Activated T-cell treated with anti-CD3 and anti-CD28 coated beads for 48 hours (primary cell): ENCODE data around the gene XPO5.
"Not testable (repeated sequence)": the region's sequence is repeated elsewhere in the genome, so short reads cannot be mapped to it uniquely, and the experiment has no call there.

ENCODE experiments used
- DNase-seq: peaks from one replicate; pipeline ENCODE4 v3.0.0-alpha.2; 2020; ENCODE audit warnings: low read depth

XPO5 gene

DNA sequence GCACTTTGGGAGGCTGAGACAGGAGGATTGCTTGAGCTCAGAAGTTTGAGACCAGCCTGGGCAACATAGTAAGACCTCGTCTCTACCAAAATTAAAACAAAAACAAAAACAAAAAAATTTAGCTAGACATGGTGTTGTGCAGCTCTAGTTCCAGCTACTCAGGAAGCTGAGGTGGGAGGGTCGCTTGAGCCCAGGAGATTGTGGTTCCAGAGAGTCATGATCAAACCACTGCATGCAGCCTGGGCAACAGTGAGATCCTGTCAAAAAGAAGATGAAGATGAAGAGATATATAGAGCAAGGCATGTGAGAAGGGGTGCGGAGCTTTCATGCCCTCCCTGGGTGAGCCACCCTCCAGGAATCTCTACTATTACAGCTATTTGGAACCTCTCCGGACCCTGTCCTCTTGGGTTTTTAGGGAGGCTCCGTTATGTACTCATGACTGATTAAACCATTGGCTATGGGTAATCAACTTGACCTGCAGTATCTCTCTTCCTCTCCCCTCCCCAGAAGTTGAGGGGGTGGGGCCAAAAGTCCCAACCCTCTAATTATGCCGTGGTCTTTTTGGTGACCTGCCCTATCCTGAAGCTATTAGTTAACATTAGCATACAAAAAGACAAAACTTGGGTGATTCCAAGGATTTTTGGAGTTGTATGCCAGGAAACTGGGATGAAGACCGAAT lies 9.2 kb upstream of the XPO5 start:
- DNase-seq = no peak

DNA sequence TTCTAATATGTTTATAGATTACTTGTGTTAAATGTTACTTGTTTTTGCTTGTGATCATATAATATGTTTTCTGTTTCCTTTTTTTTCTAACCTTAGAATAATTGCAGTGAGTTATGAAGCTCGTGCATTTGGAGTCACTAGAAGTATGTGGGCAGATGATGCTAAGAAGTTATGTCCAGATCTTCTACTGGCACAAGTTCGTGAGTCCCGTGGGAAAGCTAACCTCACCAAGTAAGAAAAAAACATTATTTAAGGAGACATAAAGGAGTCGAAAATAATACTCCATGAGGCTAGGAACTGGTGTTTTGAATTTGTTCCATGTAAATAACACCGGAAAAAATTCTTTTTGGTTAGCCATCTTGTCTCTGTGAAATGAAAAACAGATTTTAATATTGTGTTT lies 7.1 kb upstream of the XPO5 start:
- DNase-seq = no peak

DNA sequence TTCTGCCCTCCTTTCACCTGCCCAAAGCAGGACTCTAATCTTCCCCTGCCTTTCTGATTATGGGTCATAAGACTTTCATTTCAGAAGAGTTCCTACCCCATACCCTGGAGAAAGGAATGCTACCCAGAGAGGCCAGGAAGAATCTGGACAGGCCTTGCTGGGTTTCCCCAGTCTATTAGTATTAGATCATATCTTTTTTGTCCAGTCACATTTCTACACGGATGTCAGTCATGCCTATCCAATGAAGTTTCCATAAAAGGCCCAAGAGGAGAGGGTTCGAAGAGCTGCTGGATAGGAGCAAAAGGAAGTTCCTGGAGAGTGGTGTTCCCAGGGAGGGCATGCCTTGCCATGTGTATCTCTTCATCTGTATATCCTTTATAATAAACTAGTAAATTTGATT lies 3.3 kb upstream of the XPO5 start:
- DNase-seq = no peak

DNA sequence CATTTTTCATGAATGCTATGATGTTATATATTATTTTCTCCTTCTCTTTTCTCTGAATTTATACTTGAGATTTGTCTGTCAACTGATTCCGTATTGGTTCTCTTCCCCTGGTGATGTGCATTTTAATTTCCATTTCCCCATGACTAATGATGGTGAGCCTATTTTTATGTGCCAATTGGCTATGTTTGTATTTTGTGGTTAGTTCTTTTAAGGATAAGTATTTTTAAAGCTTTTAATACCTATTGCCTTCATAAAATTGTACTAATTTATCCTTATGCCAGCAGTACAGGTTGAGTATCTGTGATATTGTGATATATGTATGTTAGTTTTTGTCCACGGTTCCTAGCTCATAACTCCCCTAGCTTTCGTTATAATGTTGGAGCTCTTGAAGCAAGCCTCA lies 2.9 kb upstream of the XPO5 start:
- DNase-seq = no peak

DNA sequence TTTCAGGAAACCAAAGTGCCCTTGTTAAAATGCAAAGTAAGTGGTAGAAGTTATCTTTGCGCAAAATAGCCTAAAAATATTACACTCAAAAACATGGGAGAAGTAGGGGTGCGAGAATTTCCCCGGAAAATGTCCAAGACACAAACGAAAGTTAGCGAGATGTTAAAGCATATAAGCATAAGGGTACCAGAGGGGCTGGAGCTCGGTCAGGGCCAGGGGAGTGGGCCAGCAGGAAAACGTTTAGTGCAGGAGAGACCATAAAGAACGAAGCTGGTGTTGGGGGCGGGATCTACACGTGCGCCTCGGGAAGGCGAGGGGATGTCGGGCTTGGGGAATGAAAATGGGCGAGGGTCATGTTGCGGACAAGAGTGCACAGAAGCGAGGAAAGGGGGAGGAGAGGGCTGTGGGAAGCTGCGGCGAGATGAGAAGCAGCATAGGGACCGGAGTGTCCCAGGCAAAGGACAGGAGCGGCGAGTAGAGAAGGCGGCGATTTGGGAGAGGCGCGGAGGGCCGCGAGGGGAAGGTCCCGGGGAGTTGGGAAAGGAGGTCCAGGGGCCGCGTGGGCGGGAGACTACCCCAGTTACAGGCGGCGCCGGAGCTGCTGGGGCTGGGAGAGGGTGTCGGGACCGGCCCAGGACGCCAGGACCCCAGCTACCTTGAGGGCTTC lies 600 bp downstream of the XPO5 start:
- no peak for DNase-seq

DNA sequence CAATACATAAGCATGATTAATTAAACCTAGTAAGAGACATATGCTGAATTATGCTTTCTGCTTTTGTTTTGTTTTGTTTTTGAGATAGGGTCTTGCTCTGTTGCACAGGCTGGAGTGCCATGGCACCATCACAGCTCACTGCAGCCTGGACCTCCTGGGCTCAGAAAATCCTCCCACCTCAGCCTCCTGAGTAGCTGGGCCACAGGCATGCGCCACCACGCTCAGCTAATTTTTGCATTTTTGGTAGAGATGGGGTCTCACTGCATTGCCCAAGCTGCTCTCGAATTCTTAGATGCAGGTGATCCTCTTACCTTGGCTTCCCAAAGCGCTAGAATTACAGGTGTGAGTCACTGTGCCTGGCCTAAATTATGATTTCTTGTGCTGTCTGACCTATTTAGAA lies 3.8 kb downstream of the XPO5 start:
- no peak for DNase-seq

DNA sequence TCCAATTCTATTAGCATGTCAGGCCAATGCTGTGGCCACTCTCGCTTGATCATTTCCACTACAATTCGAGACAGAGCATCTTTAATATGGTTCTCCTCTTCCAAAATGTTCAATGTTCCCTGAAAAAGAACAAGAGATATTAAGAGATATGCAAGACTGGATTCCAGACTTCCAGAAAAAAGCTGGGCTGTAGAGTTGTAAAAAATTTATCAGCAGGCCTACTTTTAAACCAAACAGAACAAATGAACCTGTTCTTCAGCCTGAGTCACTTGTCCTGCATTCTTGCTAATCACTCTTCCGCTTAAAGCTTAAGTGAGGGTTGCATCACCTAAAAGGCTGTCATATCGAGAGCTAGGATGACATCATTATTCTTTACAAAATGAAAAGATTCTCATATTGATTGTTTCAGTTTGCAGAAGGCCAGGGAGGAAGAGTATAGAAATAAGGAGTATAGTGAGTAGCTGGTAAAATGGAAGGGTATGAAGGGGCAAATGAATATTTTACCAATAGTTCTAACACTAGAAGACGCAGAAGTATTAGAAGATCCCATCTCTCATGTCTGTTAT lies 4.9 kb downstream of the XPO5 start:
- no peak for DNase-seq

DNA sequence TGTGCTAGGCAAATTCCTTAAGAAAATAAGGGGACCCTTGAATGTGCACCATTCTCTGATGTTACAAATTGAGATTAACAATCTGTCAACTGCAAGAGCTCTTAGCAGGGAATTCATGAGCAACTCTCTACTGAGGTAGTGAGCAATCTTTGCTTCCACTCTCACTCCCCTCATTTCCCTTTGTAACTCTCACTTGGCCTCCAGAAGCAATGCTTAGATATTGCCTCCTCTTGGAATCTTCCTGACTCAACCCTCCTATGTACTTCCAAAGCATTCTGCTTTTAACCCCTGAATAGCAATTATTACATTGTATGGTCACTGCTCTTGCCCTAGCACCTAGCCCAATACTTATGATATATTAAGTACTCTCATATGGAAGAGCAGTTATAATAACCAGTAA lies 16.5 kb downstream of the XPO5 start:
- DNase-seq = no peak

DNA sequence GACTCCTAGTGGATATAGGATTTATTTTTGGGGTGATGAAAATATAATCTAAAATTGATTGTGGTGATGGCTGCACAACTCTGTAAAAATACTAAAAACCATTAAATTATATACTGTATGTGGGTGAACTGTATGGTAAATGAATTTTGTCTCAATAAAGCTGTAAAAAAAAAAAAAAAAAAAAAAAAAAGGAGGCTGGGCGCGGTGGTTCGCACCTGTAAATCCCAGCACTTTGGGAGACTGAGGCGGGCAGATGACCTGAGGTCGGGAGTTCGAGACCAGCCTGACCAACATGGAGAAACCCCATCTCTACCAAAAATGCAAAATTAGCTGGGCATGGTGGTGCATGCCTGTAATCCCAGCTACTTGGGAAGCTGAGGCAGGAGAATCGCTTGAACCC lies 18.2 kb downstream of the XPO5 start:
- not testable (repeated sequence) for DNase-seq

DNA sequence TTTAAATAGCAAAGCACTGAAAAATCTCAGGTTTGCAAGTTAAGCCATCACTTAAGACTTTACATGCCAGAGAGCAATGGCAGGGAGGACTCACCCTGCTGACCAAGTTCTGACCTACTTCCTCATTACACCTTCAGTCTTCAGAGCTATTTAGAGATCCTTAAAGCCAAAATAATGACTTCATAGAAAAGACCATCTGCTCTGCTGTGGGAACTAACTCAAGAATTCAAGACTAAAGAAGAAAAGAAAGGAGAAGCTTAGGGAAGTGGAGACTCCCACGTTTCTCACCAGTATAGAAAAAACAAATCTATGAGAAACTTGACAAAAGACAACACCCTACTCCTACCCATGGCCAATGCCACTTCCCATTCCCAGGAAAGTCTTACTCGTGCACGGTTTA lies 28.6 kb downstream of the XPO5 start:
- DNase-seq = no peak

DNA sequence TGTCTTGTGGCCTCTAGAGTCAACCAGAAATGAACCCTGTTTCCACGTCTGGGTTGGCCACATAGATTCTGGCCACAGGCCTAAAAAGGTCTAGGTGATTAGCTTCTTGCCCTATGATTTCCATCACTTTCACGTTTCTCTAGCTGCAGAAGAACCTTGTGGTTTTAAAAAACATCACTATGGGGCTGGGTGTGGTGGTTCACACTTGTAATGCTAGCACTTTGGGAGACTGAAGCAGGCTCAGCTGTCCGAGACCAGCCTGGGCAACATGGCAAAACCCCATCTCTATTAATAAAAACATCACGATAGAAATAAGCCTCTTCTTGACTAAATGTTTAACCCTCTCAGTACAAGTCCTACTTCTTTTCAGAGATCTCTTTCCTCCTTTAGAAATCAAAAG lies 31.4 kb downstream of the XPO5 start:
- DNase-seq = no peak

DNA sequence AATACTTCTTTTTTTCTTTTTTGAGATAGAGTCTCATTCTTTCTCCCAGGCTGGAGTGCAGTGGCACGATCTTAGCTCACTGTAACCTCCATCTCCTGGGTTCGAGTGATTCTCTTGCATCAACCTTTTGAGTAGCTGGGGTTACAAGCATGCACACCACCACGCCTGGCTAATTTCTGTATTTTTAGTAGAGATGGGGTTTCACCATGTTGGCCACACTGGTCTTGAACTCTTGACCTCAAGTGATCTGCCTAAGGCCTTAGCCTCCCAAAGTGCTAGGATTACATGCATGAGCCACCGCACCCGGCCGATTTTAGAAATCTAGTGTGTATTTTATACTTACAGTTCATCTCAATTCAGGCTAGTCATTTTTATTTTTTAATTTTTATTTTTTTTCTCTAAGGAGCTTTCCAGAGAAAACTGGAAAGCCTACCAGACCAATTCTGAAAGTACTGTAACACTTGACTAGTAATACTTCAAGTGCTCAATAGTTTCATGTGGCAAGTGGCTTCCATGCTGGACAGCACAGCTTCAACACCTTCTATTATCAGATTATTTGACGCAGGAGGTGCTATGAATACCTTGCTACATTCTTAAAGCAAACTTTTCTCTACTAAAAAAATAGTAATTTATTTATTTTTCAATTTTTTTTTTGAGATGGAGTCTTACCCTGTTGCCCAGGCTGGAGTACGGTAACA lies 33.9 kb downstream of the XPO5 start:
- DNase-seq = no peak

DNA sequence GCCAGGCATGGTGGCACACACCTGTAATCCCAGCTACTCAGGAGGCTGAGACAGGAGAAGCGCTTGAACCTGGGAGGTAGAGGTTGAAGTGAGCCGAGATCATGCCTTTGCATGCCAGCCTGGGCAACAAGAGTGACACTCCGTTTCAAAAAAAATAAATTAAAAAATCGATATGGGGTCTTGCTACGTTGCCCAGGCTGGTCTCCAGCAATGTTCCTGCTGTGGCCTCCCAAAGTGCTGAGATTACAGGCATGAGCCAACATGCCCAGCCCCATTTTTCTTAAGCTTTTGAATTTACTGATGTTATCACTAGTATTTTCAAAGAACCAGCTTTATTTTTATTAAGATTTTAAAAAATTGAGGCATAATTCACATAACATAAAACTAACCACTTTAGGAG lies 35.3 kb downstream of the XPO5 start:
- DNase-seq = no peak

DNA sequence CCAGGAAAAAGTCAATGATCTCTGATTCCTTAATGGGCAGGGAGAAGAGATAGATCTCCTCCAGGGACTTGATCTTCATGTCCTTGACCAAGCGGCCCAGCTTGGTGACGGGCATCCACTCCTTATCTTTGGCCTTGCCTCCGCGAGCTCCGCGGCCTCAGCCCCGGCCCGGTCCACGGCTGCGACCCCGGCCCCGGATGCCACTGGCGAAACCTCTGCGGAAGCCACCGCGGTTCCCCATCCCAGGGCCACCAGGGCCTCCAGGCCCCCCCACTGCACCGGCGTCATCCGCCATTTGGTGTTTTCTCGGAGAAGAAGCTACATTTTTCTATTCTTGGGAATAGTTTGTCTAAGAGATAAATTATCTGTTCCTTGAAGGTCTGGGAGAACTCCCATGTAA lies 36.4 kb downstream of the XPO5 start:
- DNase-seq = not testable (repeated sequence)

DNA sequence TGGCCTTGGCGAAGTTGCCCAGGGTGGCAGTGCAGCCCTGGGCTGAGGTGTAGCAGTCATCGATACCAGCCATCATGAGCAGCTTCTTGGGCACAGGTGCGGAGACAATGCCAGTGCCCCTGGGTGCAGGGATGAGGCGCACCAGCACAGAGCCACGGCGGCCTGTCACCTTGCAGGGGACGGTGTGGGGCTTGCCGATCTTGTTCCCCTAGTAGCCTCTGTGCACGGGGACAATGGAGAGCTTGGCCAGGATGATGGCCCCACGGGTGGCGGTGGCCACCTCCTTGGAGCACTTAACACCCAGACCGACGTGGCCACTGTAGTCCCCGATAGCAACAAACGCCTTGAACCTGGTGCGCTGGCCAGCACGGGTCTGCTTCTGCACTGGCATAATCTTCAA lies 36.9 kb downstream of the XPO5 start:
- not testable (repeated sequence) for DNase-seq

DNA sequence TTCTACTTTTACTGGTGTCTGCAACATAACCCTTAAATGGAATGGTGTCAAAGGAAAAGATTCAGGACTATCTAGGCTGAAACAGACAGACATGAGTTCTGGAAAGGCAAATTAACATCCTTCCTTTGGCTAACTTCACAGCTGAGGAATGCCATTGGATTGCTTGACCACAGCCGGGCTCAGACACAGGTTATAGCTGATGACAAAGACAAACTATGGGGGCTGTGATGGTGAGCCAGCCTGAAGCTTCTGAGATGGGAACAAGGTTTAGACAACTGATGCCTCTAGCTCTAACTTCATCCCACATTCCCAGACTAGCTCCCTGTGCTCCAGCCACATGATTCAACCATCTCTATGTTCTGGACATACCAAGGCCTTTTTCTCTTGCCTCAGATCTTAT lies 43.6 kb downstream of the XPO5 start:
- no peak for DNase-seq

DNA sequence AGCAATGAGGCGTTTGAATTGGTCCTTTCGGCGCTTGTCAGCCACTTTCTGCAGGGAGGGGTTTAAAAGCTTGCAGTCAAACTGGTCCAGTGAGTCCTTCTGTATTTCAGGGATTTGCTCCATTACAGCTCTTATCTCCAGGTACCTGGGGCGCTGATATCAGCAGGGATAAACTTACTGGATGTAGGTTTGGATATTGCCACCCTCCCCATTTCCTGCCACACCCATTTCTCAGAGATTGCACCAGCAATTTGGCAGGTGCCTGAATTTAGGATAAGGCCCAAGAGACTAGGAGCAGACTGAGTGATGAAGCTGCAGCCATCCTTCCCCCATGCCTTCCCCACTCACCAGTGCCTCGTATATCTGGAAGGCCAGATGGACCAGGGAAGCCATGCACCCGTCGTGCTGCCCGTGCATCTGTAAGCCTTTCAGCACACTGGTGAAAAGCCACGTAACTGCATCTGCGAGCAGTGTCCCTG lies 51.3 kb downstream of the XPO5 start:
- DNase-seq = no peak

DNA sequence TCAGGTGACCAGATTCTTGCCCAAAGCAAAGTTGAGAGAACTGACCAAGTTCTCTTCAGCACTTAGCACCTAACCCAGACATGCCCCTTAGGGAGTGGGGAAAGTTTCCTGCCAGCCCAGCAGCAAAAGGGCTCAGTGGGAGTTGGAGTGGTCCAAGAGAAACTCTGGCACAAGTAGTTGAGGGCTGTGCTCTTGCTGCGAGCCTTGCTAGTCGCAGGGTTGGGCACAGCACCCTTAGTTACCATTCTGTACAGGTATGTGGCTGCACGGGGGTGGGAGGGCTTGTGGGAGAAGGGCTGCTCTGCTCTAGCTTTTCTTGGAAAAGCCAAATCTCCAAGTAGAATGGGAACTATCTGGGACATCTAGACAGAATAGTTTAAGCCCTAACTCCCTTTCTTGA lies 52.6 kb downstream of the XPO5 start:
- DNase-seq = no peak

DNA sequence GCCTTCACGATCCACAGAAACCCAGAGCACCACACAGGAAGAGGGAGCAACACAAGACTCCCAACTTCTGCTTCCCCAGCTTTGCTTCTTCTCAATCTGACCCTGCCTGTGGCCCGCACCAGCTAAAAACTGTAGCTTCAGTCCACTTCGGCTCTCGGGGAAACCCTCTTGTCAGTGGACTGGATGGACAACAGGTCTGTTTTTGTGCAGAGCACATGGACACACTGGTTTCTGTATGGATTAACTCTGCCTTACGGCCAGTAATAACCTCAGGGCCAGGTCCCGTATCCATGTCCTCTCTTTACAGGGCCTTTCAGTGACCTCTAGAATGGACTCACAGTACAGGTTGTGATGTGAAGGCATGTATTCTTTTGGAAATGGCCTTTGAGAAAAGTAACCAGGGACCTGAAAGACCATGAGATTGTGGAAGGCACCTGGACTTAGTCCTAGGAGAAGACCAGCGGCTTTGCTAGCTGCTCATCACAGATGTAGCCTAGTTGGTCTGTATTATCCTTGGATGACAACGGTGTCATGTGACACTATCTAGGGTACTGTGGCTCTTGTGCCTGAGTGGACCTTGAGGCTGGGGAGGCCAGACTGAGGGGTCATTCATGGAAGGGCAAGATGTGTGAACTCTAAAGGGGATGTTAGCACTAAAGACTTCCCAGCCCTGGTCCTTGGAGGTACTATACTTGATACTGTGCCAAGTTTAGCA lies 53.1 kb downstream of the XPO5 start:
- no peak for DNase-seq

DNA sequence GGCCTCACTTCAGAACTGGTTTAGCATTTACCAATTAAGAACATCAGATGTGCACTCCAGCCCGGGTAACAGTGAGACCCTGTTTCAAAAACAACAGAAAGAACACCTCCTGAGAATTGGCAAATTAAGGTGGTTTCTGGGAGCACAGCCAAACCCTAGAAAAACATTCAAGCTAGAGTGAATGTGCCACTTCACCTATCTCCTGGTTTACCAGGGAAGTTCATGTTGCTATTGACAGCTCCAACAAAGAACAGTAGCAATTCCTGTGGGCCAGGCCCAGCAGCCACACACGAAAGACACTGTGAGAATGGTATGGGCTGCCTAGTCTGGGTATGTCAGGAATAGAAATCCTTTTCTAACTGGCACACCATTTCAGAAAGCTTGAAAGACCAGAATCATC lies 54.0 kb downstream of the XPO5 start:
- no peak for DNase-seq

DNA sequence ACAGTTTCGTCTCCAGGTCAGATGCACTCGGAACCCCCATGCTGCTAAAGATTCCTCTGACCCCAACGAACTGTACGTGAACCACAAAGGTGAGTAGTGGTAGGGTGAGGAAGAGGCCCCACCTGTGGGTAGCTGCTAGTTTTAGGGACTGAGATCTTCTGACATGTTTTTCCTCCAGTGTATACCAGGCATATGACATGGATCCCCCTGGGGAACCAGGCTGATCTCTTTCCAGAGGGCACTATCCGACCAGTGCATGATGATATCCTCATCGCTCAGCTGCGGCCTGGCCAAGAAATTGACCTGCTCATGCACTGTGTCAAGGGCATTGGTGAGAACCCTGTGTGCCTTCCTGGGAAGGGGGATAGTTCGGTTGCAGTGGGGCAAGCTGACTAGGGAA lies 55.7 kb downstream of the XPO5 start:
- no peak for DNase-seq
